Choroid plexus epithelial cell (primary cell): ENCODE measurements around the gene DCBLD1.

Source experiments
- DNase-seq: peaks from one replicate; pipeline ENCODE4 v3.0.0-alpha.2; 2010; ENCODE audit warnings: low read depth
- H3K4me3 ChIP-seq: 2 replicates; pipeline ENCODE4 v1.5.1; 2011; ENCODE audit warnings: low read depth, mild to moderate bottlenecking, control low read depth, low read length, moderate library complexity
- CTCF ChIP-seq: conservative IDR thresholded peaks from 2 replicates; pipeline ENCODE4 v1.5.1; 2011; ENCODE audit warnings: low read depth, mild to moderate bottlenecking, control low read depth, inconsistent platforms, low read length, moderate library complexity

The DCBLD1 gene

GRCh38 chr6:117553142-117553541 lies 70.7 kb downstream of the DCBLD1 start:
- H3K4me3 ChIP-seq: no peak overlapping the region
- TF ChIP-seq CTCF: no peak
- DNase-seq: no peak

GRCh38 chr6:117555262-117555849 lies 72.9 kb downstream of the DCBLD1 start:
- H3K4me3 ChIP-seq: no peak overlapping the region
- DNase-seq: peak; percentile 21
- TF ChIP-seq CTCF: no peak

GRCh38 chr6:117555882-117556498 lies 73.5 kb downstream of the DCBLD1 start:
- DNase-seq: peak; percentile 61
- H3K4me3 ChIP-seq: no peak overlapping the region
- TF ChIP-seq CTCF: peak; percentile 76

GRCh38 chr6:117557951-117558350 lies 75.5 kb downstream of the DCBLD1 start:
- H3K4me3 ChIP-seq: no peak overlapping the region
- peak; percentile 14 for DNase-seq
- TF ChIP-seq CTCF: no peak

GRCh38 chr6:117558818-117559217 lies 76.3 kb downstream of the DCBLD1 start:
- TF ChIP-seq CTCF: no peak
- DNase-seq: no peak
- H3K4me3 ChIP-seq: no peak overlapping the region

GRCh38 chr6:117559299-117559698 lies 76.8 kb downstream of the DCBLD1 start:
- DNase-seq: no peak
- TF ChIP-seq CTCF: no peak
- no peak overlapping the region for H3K4me3 ChIP-seq

- H3K4me3 ChIP-seq: no peak overlapping the region
- peak; percentile 22 for DNase-seq
- no peak for TF ChIP-seq CTCF
Measured at GRCh38 chr6:117561128-117561527, 78.7 kb downstream of the DCBLD1 start.
